GM18867 (cell line): Measurements from ENCODE around the gene PDK3.

Experiments used
- ATAC-seq: cut with Tn5 transposase; IDR thresholded peaks from one replicate; pipeline ENCODE4 v1.9.1; 2021; ENCODE audit warnings: mild to moderate bottlenecking, moderate library complexity; ENCODE audit not compliant: unreplicated experiment

The PDK3 gene

DNA sequence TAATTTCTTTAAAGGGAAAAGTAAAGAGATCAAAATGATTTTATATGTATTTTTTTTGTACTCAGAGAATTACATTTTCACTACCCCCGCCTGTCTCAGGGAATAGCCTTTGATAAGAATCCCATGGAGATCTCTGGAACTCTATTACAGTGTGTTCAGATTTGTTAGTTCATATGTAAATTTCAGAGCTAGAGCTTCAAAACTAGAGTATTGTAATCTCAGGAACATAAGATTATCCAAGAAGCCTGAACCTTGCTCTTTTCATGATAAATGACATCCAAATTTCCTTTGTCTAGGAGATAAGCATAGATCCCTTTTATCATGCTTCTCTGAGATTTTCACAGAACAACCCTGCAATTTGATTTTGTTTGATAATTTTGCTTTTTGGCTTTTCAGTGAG is 82.9 kb downstream of the PDK3 start:
- no peak for ATAC-seq

DNA sequence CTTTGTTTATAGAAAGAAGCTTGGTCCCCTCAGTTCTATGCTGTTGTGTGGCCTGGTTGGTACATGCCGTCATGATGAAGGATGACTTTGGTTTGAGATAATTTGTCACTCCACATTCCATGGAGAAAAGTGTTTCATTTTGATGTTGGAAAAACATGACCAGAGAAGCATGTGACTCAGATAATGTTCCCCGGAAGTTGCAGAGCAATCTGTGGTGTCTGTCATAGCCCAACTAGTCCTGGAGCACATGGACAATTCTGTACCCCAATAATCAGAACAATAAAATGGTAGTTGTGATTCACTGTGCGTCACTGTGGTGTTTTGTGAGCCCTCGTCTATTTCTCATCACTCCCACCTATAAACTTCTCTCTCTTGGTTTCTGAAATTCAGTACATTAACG is 85.1 kb downstream of the PDK3 start:
- ATAC-seq: no peak

GRCh38 chrX:24553011-24553410 is 87.9 kb downstream of the PDK3 start:
- ATAC-seq: no peak

GRCh38 chrX:24561121-24561520 is 96.0 kb downstream of the PDK3 start:
- peak; percentile 48 for ATAC-seq

GRCh38 chrX:24563291-24564010 is 98.4 kb downstream of the PDK3 start:
- ATAC-seq: no peak

- no peak for ATAC-seq
These were observed 101.2 kb downstream of the PDK3 start for GRCh38 chrX:24566240-24566639.

DNA sequence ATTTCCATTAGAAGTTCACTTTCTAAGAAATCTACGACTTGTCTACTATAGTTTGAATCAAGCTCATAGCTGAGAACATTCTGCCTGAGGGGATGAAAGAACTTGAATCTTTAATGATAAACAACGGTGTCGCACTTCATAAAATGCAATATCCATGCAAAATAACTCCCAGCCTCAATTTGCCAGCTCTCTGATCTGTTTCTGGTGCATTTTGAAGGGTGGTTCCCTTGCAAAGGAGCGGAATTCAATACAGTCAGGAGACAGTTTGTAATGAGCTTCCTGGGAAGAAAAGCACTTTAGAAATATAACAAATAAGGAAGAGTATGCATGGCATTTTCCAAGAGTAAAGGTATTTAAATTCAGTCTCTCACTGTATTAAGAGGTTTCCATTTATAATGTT is 102.1 kb downstream of the PDK3 start:
- no peak for ATAC-seq

- ATAC-seq: no peak
These were observed 109.7 kb downstream of the PDK3 start for GRCh38 chrX:24574743-24575142.

DNA sequence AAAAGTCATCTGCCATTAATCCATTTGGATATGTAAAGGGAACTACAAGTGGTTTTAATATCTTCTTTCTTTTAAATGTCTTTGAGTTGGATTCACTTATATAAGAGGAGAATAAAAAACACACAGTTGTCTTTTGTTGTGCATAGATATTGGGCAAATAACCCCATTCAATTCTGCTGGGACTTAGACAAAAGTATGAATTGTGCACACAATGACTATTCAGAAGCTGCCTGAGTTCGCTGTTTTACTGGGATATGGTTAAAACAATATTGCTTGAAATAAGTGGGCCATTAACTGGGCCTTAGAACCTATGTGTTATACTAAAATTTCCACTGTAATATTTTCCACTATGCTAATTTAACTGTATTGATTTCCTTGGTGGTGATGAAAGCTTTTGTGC is 110.4 kb downstream of the PDK3 start:
- no peak for ATAC-seq

DNA sequence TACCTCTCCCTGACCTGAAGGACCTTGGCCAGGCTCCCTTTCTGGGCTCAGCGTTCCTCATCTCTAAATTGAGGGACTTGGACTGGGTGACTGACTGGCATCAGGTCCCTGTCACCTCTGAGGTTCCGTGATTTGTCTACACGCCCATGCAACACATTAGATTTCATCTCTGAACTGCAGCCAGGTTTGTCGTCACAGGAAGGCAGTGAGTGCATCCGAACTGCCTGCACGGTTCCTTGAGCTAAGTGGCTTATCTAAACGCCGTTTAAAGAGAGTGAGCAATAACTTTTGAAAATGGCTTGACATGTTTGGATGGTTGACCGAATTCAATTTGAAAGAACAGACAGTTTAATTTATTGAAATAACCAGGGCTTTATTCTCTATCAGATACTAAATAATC is 112.0 kb downstream of the PDK3 start:
- no peak for ATAC-seq
